KMS-11 (cell line): ENCODE measurements around the gene RIPK3.
"Not testable (repeated sequence)": the region's sequence is repeated elsewhere in the genome, so short reads cannot be mapped to it uniquely, and the experiment has no call there.

Experiments
- H2AFZ ChIP-seq: fragments of 200-600 bp; sonication (generic); 2 replicates; pipeline ENCODE4 v1.6.1; 2016; ENCODE audit warnings: antibody characterized with exemption, mixed run types, low read depth
- H3K27ac ChIP-seq: fragments of 200-600 bp; sonication (generic); 2 replicates; pipeline ENCODE4 v1.6.1; 2016; ENCODE audit warnings: mild to moderate bottlenecking, mixed run types
- H3K27me3 ChIP-seq: fragments of 200-600 bp; sonication (generic); 2 replicates; pipeline ENCODE4 v1.6.1; 2017; ENCODE audit warnings: mild to moderate bottlenecking, low read depth, mixed run types, moderate library complexity; ENCODE audit not compliant: insufficient read depth
- H3K36me3 ChIP-seq: fragments of 200-600 bp; sonication (generic); 2 replicates; pipeline ENCODE4 v1.6.1; 2017; ENCODE audit warnings: mild to moderate bottlenecking, mixed run types; ENCODE audit not compliant: insufficient read depth
- H3K4me1 ChIP-seq: fragments of 200-600 bp; sonication (generic); 2 replicates; pipeline ENCODE4 v1.6.1; 2016; ENCODE audit warnings: mild to moderate bottlenecking, low read depth, mixed run types; ENCODE audit not compliant: poor library complexity, severe bottlenecking
- H3K4me2 ChIP-seq: fragments of 200-600 bp; sonication (generic); 2 replicates; pipeline ENCODE4 v1.7.0; 2016; ENCODE audit warnings: mild to moderate bottlenecking, mixed run types
- H3K4me3 ChIP-seq: fragments of 200-600 bp; sonication (generic); IDR thresholded peaks from 2 replicates; pipeline ENCODE4 v1.6.1; 2017; ENCODE audit warnings: low read depth, low read length, mixed read lengths; ENCODE audit not compliant: insufficient read depth
- H3K79me2 ChIP-seq: fragments of 200-600 bp; sonication (generic); 2 replicates; pipeline ENCODE4 v1.6.1; 2016; ENCODE audit warnings: low read depth, mixed run types; ENCODE audit not compliant: insufficient read depth
- H3K9ac ChIP-seq: fragments of 200-600 bp; sonication (generic); 2 replicates; pipeline ENCODE4 v1.6.1; 2016; ENCODE audit warnings: mild to moderate bottlenecking, mixed run types
- H4K20me1 ChIP-seq: fragments of 200-600 bp; sonication (generic); 2 replicates; pipeline ENCODE4 v1.6.1; 2016; ENCODE audit warnings: mild to moderate bottlenecking, mixed run types; ENCODE audit not compliant: insufficient read depth
- CTCF ChIP-seq: fragments of 200-600 bp; sonication (generic); conservative IDR thresholded peaks from 2 replicates; pipeline ENCODE4 v1.6.1; 2017; ENCODE audit warnings: low read depth, mild to moderate bottlenecking, antibody characterized with exemption, low read length, moderate library complexity, mixed read lengths

The RIPK3 gene

DNA sequence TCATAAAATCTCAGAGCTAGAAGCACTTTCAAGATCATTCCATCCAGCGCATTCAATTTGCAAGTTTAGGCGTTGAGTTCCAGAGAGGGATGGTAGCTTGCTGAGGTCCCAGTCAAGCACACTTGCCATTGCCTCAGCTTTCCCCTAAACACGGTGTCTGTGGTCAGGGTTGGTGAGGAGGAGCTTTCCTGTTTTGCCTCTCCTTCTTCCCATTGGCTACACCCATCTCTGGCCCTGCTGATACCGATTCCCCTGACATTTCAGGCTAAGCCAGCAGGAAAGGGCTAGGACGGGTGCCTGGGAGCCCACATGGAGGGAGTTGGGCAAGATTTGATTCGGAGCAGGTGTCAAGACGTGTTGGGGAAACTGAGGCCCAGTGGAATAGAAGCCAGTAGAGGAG is 37.3 kb upstream of the RIPK3 start:
- Histone ChIP-seq H3K36me3 (no peaks in the 10 kb centered on the region), H3K9ac (no peak overlapping the region), H3K27ac (no peak overlapping the region), H4K20me1 (no peaks in the 10 kb centered on the region), H3K4me1 (no peaks in the 10 kb centered on the region), H3K79me2 (no peaks in the 10 kb centered on the region), H2AFZ (no peak overlapping the region), H3K27me3 (no peaks in the 10 kb centered on the region), H3K4me3 (no peak overlapping the region), H3K4me2 (no peak overlapping the region)
- no peak for TF ChIP-seq CTCF

DNA sequence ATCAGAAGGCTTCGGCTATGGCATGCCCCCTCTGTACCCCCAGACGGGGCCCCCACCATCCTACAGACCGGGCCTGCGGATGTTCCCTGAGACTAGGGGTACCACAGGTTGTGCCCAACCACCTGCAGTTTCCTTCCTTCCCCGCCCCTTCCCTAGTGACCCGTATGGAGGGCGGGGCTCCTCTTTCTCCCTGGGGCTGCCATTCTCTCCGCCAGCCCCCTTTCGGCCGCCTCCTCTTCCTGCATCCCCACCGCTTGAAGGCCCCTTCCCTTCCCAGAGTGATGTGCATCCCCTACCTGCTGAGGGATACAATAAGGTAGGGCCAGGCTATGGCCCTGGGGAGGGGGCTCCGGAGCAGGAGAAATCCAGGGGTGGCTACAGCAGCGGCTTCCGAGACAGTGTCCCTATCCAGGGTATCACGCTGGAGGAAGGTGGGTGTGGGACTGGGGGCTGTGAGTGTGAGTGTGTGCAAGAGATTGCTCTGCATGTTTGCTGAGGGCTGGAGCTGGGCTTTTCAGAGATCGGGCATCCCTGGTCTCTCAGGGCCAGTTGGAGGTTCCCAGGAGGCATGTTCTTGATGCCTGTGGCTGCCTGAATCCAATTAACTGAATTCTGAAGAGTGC is 36.8 kb upstream of the RIPK3 start:
- no peak overlapping the region for H2AFZ ChIP-seq
- H3K4me2 ChIP-seq: no peak overlapping the region
- no peaks in the 10 kb centered on the region for H3K4me1 ChIP-seq
- no peak for TF ChIP-seq CTCF
- H3K36me3 ChIP-seq: no peaks in the 10 kb centered on the region
- H3K27me3 ChIP-seq: no peaks in the 10 kb centered on the region
- H3K4me3 ChIP-seq: no peak overlapping the region
- H4K20me1 ChIP-seq: no peaks in the 10 kb centered on the region
- H3K9ac ChIP-seq: no peak overlapping the region
- H3K79me2 ChIP-seq: no peaks in the 10 kb centered on the region
- no peak overlapping the region for H3K27ac ChIP-seq

DNA sequence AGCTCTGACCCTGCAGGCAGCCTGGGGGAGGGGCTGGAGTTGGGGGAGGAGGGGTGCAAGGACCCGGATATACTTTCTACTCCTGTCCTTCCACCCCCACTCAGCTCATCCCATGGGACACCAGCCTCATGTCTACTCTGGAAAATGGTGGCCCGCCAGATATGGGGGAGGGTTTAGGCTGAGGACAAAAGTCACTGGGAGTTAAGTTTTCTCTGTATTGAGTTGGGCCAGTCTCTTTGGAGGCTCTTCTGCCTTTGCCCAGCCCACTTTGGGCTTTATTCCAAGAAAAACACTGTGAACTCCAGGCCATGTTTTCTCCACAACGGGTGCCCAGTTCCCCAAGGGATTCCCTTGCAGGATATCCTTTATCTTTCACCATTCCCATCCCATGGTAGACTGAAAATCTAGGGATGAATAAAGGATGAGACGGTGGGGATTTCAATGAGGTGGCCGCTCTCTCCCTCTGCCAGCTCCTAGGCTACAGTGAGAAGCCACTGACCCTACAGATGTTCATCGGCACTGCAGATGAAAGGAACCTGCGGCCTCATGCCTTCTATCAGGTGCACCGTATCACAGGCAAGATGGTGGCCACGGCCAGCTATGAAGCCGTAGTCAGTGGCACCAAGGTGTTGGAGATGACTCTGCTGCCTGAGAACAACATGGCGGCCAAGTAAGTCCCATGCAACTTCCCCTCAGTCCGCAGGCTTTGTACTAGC is 33.1 kb upstream of the RIPK3 start:
- H3K4me1 ChIP-seq: no peaks in the 10 kb centered on the region
- H3K4me3 ChIP-seq: no peak overlapping the region
- no peak overlapping the region for H3K27ac ChIP-seq
- TF ChIP-seq CTCF: no peak
- no peak overlapping the region for H3K4me2 ChIP-seq
- no peak overlapping the region for H2AFZ ChIP-seq
- H3K36me3 ChIP-seq: no peaks in the 10 kb centered on the region
- H3K9ac ChIP-seq: no peak overlapping the region
- H3K79me2 ChIP-seq: no peaks in the 10 kb centered on the region
- no peaks in the 10 kb centered on the region for H4K20me1 ChIP-seq
- H3K27me3 ChIP-seq: no peaks in the 10 kb centered on the region

DNA sequence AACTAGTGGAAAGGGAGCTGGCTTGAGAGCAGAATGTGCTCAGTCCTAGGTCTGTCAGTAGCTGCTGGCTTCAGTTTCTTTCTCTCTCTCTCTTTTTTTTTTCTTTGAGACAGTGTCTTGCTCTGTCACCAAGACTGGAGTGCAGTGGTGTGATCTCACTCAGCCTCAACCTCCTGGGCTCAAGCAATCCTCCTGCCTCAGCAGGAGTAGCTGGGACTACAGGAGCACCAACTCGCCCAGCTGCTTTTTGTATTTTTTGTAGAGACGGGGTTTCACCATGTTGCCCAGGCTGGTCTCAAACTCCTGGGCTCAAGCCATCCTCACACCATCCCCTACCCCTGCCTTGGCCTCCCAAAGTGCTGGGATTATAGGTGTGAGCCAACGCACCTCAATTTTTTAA is 31.8 kb upstream of the RIPK3 start:
- H3K79me2 ChIP-seq, H3K27me3 ChIP-seq, H3K4me1 ChIP-seq, H3K4me2 ChIP-seq, H2AFZ ChIP-seq, H3K36me3 ChIP-seq, H3K27ac ChIP-seq, H4K20me1 ChIP-seq, H3K9ac ChIP-seq, H3K4me3 ChIP-seq: not testable (repeated sequence)

DNA sequence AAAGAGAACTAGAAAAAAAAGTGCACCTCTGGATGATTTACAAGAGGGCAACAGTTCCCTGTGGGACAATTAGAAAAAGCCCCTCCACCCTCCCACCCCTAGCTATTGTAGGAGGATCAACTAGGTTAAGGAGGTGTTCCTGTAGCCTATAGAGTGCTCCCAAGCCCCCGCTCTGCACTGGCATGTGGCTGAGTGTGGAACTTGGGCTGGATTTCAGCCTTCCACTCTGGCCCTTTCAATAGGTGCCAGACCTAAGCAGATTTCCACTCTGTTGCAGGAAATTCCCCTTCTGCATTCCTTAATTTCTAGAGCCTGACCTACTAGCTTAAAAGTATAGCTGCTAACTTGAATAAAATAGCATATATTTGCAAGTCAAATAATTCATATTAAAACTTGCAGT is 31.0 kb upstream of the RIPK3 start:
- H3K9ac ChIP-seq: no peak overlapping the region
- no peak overlapping the region for H3K4me2 ChIP-seq
- H3K79me2 ChIP-seq: no peaks in the 10 kb centered on the region
- no peak overlapping the region for H3K4me3 ChIP-seq
- TF ChIP-seq CTCF: no peak
- H4K20me1 ChIP-seq: no peaks in the 10 kb centered on the region
- H3K36me3 ChIP-seq: no peaks in the 10 kb centered on the region
- no peak overlapping the region for H2AFZ ChIP-seq
- peaks cover 6% of the 10 kb centered on the region for H3K4me1 ChIP-seq
- H3K27me3 ChIP-seq: no peaks in the 10 kb centered on the region
- H3K27ac ChIP-seq: no peak overlapping the region
